ENCODE data around the gene ACYP2.
"Not testable (repeated sequence)": the region's sequence is repeated elsewhere in the genome, so short reads cannot be mapped to it uniquely, and the experiment has no call there.

The ACYP2 gene

DNA sequence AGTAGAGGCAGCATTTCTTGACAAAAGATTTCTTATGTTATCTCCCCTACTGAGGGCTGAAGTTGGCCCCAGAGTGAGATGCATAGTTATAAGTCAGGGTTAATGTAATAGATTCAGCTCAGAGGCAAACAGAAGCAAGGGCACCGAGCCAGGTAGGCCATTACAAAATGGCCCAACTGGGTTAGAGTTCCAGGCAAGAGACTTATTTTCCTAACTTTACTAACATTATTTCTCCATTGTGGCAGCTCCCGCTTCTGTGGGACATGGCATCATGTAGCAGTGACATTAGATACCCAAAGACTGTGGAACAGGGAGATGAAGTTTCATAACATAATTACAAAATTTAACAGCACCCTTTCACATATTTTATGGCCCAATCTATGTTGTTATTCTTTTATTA, 113.5 kb downstream of the ACYP2 start:
- no peak for DNase-seq

- DNase-seq, result no peak
Observed at GRCh38 chr2:54233832-54234649, 118.6 kb downstream of the ACYP2 start.

- DNase-seq, result no peak
Observed at GRCh38 chr2:54237428-54237827, 122.0 kb downstream of the ACYP2 start.

GRCh38 chr2:54239427-54239826, 124.0 kb downstream of the ACYP2 start:
- DNase-seq, result no peak

DNA sequence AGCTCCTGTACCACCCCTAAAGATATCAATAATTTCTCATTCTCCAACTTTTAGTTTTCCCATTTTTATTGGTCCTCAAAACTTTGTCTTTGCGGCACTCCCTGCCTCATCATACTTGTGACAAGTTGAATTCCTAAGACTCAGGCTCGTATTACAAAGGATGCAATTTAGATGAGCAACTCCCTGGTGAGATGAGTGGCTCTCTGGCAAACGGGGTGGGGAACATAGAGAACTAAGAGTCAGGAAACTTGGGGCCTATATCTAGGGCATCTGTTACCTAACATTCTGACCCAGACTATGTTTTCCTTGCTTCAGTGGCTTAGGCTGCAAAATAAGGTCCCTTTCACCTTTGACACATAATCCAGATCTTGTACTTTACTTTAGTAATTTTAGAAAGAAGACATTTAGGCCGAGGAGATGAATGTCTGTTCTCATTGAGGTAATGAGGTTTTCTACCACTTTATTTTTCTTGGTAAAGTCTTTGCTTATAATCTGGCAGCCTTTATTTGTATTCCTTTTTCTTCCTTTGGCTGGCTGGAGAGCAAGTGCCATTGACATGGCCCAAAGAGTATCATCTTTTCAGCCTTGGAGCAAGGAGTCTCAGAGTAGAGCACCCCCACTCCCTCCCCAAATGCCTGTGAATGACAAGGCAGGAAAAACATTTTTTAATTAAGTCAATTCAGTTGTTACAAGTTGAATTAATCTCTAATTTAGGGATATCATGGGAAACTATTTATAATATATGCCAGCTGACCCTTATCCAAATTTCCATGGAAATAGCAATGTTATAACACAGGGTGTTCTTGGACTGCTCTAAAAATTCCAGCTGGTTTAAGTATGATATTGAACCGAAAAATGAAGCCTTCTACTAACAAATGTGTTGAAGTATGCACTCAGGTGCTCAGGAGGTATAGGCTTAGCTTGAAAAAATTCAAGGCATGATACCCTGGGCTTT, 125.4 kb downstream of the ACYP2 start:
- DNase-seq, result no peak

DNA sequence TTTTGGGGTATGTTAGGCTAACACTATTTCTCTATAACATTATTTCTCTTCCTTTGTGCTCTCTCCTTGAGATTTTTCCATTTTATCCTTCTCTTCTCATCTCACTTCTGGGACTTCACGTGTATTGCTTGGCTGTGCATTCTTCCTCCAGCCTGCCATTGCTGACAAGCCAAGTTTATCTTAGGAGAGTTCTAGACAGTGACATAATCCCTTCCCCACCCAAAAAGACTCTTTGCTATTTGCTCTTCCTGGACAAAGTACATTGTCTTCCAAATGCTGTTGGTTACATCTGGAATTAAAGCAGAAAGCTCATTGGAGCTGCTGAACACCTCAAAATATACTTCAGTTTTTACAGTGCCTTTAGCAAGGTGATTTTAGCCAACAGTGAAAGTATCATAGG, 131.7 kb downstream of the ACYP2 start:
- DNase-seq, result no peak

- no peak for DNase-seq
Observed at GRCh38 chr2:54249629-54250028, 134.2 kb downstream of the ACYP2 start.

DNA sequence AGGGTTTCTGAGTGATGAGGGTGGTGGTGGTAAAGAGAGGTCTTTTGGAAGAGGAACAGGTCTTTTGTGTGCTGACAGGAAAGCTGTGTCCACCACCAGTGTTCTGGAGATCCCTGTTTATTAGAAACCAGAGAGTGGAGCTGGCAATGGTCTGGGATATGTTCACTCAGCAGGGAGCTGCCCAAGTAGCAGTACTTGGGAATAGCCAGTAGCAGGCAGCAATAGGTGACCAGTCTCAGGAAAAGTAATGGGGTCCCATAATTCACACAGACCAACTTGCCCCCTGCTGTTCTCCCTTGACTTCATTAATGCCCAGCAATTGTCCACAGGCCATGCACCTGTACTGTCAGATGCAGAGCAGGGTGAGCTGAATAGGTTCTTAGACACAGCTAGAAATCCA, 138.8 kb downstream of the ACYP2 start:
- DNase-seq, result no peak

DNA sequence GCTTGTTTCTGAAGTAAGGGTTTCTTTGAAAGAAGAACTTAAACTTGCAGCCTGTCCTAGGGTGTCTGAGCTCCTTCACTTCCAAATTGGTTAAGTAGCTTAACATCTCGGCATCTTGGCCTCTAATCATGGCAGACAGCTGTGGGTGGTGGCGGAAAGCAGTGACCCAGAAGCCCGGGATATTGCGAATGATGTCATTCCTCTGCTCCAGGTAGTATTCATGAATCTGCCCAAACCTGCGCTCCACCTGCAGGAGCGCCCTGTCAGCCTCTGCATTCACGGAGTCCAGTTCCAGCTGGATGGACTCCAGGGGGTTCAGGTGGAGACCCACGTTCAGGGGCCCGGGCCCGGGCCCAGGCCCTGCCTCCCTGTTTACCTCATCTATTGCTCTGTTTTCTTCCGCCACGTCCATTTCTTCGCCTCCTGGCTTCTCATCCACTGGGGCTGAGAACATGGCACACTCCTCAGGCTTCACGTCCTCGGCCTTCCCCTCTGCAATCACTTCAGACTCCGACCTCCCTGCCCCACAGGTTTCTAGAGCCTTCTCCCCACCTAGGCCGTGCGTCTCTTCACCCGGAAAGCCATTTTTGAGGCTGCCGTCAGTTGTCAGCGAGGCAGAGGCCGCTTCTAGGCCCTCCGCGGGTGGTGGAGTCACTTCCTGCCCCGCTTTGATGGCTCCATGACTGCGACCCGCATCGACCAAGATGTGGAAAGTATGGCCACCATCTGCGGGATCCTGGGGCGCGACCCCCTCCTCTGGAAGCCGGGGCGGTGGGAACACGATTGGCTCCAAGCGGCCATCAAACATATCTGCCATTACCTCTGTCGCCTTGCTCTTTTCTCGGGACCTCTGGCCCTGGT, 140.0 kb downstream of the ACYP2 start:
- no peak for DNase-seq

DNA sequence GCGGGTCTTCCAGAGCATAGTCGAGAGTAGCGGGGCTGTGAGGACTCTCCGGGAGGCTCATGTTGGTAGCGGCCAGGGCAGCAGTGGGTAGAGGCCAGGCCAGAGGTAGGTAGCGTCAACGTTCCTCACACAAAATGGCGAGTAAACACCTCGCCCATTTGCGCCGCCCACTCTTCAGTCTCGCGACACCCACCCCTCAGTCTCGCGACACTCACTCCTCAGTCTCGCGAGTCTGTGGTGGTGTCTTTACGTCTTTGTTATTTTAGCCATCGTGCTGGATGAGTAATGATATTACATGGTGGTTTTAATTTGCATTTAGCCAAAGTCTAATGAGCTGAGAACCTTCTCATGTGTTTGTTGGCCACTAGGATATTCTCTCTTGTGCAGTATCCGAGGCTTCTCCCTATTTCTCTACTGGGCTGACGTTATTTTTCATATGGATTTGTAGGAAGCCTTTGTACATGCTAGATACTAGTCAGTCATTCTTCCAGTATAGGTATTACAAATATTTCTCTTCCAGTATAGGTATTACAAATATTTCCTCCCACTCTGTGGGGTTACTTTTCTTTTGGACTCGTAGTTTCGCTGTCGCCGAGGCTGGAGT, 140.8 kb downstream of the ACYP2 start, which contains the start of gene TSPYL6:
Gene TSPYL6, minus strand, starts transcription at position 139 of the 604 bp plus-strand sequence. Its CDS starts 78 bp downstream, at position 61.
- DNase-seq, result no peak

DNA sequence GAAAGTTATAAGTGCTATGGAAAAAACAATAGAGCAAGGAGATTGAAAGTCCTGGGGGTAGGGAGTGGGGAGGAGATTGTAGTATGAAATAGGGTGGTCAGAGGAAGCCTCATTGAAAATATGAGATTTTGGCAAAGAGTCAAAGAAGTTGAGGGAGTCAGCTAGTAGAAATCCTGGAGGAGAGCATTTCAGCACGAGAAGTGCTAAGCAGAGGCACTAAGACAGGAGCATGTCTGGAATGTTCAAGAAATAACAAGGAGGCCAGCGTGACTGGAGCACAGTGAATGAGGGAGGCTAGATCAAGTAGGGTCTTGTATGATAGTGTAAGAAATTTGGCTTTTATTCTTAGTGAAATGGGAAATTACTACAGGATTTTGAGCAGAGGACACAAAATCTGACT, 142.8 kb downstream of the ACYP2 start:
- DNase-seq, result no peak

DNA sequence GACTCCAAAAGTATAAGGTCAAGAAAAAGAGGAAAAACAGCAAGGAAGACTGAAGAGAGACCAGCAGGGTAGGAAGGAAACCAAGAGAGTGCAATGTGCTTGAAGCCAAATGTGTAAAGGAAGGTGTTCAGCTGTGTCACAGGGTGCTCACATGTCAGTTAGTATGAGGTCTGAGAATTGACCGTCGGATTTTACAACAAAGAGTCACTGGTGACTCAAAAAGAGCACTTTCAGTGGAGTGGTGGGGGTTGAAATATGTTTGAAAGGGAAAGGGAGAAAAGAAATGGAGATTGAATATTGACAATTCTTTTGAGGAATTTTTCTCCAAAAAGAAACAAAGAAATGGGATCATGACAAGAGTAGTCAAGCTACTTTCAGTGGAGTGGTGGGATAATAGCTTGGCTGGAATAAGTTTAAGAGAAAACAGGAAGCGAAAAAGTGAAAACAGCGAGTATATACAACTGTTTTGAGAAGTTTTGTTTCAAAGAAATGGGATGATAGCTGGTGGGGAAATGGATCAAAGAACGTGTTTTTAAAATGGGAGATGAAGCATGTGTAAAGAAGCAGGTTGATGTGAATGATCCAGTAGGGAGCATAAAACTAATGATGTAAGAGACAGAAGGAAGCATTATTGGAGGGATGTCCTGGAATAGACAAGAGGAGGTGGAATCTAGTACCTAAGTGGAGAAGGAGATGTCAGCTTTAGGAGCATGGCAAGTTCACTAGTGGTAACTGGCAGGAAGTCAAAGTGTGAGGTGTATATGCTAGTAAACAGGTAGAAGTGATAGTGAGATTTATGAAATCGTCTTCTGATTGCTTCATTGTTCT, 144.2 kb downstream of the ACYP2 start:
- no peak for DNase-seq

DNA sequence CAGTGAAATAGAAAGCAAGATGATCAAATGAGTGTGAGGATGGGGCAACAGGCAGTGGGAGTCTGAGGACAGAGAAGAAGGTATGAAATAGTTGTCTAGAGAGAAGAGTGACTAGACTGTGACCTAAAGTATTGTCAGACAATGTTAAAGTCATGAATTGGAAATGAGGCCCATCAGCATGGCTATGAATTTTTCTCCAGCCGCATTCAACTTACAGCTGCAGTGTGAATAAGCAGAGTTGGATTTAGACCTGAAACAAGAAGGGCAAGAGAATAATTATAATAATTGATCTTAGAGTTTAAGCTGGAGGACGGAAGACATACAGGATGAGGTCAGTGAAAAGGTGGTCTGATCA, 144.8 kb downstream of the ACYP2 start:
- DNase-seq, result no peak

- DNase-seq, result no peak
Observed at GRCh38 chr2:54261537-54261936, 146.1 kb downstream of the ACYP2 start.

- DNase-seq, result no peak
Observed at GRCh38 chr2:54262015-54262765, 146.8 kb downstream of the ACYP2 start.

DNA sequence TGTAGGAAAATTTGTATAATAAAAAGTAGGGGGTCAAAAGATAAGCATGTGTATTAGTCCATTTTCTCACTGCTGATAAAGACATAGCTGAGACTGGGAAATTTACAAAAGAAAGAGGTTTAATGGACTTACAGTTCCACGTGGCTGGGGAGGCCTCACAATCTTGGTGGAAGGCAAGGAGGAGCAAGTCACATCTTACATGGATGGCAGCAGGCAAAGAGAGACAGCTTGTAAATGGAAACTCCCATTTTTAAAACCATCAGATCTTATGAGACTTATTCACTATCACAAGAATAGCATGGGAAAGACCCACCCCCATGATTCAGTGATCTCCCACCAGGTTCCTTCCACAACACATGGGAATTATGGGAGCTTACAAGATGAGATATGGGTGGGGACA, 149.7 kb downstream of the ACYP2 start:
- not testable (repeated sequence) for DNase-seq

DNA sequence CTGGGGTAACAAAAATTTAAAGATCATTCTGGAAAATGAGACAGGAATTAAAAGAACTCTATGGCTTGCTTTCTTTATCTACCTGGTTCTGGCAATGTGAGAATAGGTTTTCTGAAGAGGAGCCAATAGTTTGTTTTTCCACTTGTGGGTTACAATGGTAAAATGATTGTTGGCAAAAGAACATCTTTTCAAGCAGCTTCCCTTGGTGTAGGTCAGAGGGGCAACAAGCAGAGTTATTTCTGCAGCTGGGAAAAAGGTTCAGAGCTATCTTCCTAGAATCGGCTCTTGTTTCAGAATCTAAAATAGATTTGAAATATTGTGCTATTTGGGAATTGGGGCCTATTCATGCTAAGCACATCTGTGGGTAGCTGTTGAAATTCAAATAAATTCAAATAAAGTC, 152.2 kb downstream of the ACYP2 start:
- DNase-seq, result no peak

- no peak for DNase-seq
Observed at GRCh38 chr2:54271189-54271588, 155.8 kb downstream of the ACYP2 start.

DNA sequence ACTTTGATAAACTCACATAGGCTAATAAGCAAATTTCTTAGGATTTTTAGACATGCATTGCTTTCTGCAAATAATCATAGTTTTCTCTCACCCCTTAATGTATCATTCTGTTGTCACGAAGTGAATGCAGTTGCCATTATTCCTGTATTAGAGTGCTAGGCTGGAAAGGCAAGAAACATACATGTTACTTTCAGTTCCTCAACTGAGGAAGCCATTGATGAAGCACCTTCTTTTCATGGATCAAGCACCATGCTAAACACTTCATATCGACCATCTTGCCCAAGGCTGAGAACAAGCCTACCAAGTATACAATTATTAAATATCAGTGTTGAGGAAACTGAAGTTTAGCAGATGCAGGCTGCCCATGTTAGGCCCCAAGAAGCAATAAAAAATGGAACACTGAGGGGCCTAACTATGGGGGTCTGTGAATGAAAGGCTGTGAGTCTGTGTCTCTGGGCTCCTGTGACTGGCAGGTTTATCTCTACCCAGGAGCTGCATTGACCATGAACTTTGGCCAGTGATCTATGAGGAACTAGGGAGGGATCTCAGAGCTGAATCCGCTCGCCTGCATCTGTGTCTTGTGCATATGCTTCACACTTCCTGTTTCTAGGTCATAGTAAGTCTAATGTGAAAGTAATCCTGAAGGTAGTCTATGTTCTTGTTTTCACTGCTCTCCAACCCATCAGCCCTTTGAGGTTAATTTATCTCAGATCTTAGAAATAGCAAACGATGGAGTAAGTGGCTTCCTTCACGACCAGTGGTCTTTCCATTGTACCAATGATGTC, 156.6 kb downstream of the ACYP2 start:
- DNase-seq, result no peak

DNA sequence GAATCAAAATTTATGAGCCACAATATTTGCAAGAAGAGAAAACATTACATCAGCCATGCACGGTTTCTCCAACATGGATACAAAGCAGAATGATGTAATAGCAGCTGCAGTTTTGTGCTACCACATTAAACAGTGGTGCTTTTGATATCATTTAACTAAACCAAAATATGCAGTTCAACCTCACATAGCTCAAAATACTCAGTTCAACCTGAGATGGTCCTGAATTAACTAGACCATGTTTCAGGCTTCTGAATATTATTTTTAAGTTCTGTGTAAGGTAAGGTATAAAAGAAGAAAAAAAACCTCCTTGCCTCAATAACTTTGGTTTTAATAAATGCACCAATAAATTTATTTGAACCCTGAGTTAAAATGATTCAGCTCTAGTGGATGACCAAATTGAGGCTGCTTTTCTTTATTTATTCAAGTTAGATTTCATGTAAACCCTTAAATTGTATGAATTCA, 159.4 kb downstream of the ACYP2 start:
- DNase-seq, result no peak

Data from stimulated activated CD8-positive, alpha-beta memory T cell treated with anti-CD3 and anti-CD28 coated beads, Interleukin-4, amount 100 ng/mL, for 48 hours (primary cell).